Panc1 (cell line): ENCODE data around the gene CEP192. TPM values are rescaled to one million over a fixed set of nuclear protein-coding genes. Genes with fewer than 3 reads are reported as not detected.

Experiments
- ATAC-seq: fragments of 200-7000 bp; cut with Tn5 transposase; 2 replicates; pipeline ENCODE4 v1.9.1; 2020; ENCODE audit warnings: mild to moderate bottlenecking, moderate library complexity
- BruUV-seq: library from RNA; stranded (reverse); fragments of 400-500 nt; replicated peaks from 2 replicates; lab custom pipeline; 2021; lab: Mats Ljungman, UMichigan
- CTCF ChIA-PET: fragments of 300-600 bp; sonication (Branson Sonifier 250); formaldehyde crosslinking; loops from one replicate; lab custom pipeline; 2022; ENCODE audit warnings: antibody characterized with exemption; lab: Charles Lee
- POLR2A ChIA-PET: fragments of 300-600 bp; sonication (Branson Sonifier 250); formaldehyde crosslinking; loops from one replicate; lab custom pipeline; 2022; ENCODE audit warnings: antibody characterized with exemption; lab: Charles Lee
- DNase-seq: peaks from one replicate; pipeline ENCODE4 v3.0.0-alpha.2; 2010; ENCODE audit warnings: low read depth, low spot score
- H3K27ac ChIP-seq: 2 replicates; pipeline ENCODE4 v1.5.1; 2011; ENCODE audit warnings: mild to moderate bottlenecking, low read length, inconsistent platforms
- H3K27me3 ChIP-seq: fragments of 200-500 bp; sonication (Bioruptor generic); 2 replicates; pipeline ENCODE4 v1.6.0; 2014; ENCODE audit warnings: low read length, inconsistent platforms; ENCODE audit not compliant: control insufficient read depth, insufficient read depth
- H3K36me3 ChIP-seq: fragments of 200-500 bp; sonication (Bioruptor generic); 2 replicates; pipeline ENCODE4 v1.5.1; 2014; ENCODE audit warnings: inconsistent platforms, mild to moderate bottlenecking, low read length, moderate library complexity; ENCODE audit not compliant: control insufficient read depth, insufficient read depth
- H3K4me1 ChIP-seq: 2 replicates; pipeline ENCODE4 v1.5.1; 2011; ENCODE audit warnings: inconsistent platforms, mild to moderate bottlenecking, low read length, moderate library complexity; ENCODE audit not compliant: control insufficient read depth, insufficient read depth
- H3K4me3 ChIP-seq, 2 experiments: 2 replicates each; pipeline ENCODE4 v1.5.1; 2011 to 2012; ENCODE audit warnings: low read depth in 2 of 2, low read length in 2 of 2, mild to moderate bottlenecking in 2 of 2, inconsistent platforms in 1 of 2, moderate library complexity in 1 of 2
- H3K9me3 ChIP-seq: fragments of 200-500 bp; sonication (Bioruptor generic); 2 replicates; pipeline ENCODE4 v1.5.1; 2014; ENCODE audit warnings: low read depth, mild to moderate bottlenecking, inconsistent platforms, low read length, moderate library complexity; ENCODE audit not compliant: control insufficient read depth, insufficient read depth
- POLR2AphosphoS5 ChIP-seq: IDR thresholded peaks from 2 replicates; pipeline ENCODE4 v1.6.1; 2012; ENCODE audit warnings: mild to moderate bottlenecking, low read depth, low read length, moderate library complexity
- SIN3A ChIP-seq: IDR thresholded peaks from 2 replicates; pipeline ENCODE4 v1.6.1; 2012; ENCODE audit warnings: low read depth, mild to moderate bottlenecking, low read length, moderate library complexity, borderline replicate concordance; ENCODE audit not compliant: insufficient read depth
- TCF7L2 ChIP-seq: IDR thresholded peaks from 2 replicates; pipeline ENCODE4 v1.6.1; 2011; ENCODE audit warnings: mild to moderate bottlenecking, low read depth, low read length, inconsistent platforms
- in situ Hi-C: cut with HindIII; loops from 2 replicates; pipeline ENCODE4 v1.10.0; 2016; ENCODE audit warnings: low sequenced_read_pairs, low pct_unique_long_range_greater_than_20kb
- intact Hi-C: fragments of 100-400 bp; cut with micrococcal nuclease; formaldehyde crosslinking; loops from one replicate; pipeline ENCODE4 v1.10.0; 2022; ENCODE audit not compliant: unreplicated experiment
- total RNA-seq: library from RNA; stranded (reverse); gene quantifications from one replicate; pipeline ENCODE4 v1.2.1, GENCODE V29; 2021; ENCODE audit not compliant: unreplicated experiment
- TF ChIP-seq, protein P1 (sequence below): fragments of 450-650 bp; IDR thresholded peaks from 2 replicates; pipeline ENCODE4 v1.5.1; 2017; ENCODE audit warnings: mild to moderate bottlenecking
- TF ChIP-seq, protein P2 (sequence below), 2 experiments: IDR thresholded peaks; 2 replicates each; pipeline ENCODE4 v1.6.1; 2011 to 2012; ENCODE audit warnings: low read depth in 2 of 2, control low read depth in 1 of 2, low read length in 1 of 2, mild to moderate bottlenecking in 1 of 2, moderate library complexity in 1 of 2; ENCODE audit not compliant: insufficient read depth in 1 of 2

Gene CEP192
- total RNA-seq, 1 experiment from 2014 or later = 27.2 TPM

DNA sequence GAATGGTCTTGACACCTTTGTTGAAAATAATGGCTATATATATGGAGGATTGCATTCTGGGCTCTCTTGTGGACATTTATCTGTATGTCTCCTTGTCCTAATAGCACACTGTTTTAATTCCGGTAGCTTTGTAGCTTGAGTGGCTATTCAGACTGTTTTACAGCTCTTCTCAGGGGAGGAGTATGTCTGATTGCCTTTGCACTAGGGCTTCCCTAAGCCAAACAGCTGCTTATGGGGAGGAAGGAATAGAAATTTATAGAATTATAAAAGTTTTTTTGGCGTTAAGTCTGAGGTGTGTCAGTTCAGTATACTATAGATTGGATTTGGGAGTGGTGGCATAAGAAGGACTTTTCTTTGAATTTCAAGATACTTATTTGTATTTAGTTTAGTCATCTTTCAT, 30.8 kb upstream of the CEP192 start:
- no peaks in the 10 kb centered on the region for H3K27me3 ChIP-seq
- intact Hi-C loops (no loop called here), in situ Hi-C loops (no loop called here)
- H3K4me3 ChIP-seq = no peak overlapping the region
- no peaks in the 10 kb centered on the region for H3K9me3 ChIP-seq
- TF ChIP-seq, protein P1, sequence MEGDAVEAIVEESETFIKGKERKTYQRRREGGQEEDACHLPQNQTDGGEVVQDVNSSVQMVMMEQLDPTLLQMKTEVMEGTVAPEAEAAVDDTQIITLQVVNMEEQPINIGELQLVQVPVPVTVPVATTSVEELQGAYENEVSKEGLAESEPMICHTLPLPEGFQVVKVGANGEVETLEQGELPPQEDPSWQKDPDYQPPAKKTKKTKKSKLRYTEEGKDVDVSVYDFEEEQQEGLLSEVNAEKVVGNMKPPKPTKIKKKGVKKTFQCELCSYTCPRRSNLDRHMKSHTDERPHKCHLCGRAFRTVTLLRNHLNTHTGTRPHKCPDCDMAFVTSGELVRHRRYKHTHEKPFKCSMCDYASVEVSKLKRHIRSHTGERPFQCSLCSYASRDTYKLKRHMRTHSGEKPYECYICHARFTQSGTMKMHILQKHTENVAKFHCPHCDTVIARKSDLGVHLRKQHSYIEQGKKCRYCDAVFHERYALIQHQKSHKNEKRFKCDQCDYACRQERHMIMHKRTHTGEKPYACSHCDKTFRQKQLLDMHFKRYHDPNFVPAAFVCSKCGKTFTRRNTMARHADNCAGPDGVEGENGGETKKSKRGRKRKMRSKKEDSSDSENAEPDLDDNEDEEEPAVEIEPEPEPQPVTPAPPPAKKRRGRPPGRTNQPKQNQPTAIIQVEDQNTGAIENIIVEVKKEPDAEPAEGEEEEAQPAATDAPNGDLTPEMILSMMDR = no peak
- TF ChIP-seq, protein P2, sequence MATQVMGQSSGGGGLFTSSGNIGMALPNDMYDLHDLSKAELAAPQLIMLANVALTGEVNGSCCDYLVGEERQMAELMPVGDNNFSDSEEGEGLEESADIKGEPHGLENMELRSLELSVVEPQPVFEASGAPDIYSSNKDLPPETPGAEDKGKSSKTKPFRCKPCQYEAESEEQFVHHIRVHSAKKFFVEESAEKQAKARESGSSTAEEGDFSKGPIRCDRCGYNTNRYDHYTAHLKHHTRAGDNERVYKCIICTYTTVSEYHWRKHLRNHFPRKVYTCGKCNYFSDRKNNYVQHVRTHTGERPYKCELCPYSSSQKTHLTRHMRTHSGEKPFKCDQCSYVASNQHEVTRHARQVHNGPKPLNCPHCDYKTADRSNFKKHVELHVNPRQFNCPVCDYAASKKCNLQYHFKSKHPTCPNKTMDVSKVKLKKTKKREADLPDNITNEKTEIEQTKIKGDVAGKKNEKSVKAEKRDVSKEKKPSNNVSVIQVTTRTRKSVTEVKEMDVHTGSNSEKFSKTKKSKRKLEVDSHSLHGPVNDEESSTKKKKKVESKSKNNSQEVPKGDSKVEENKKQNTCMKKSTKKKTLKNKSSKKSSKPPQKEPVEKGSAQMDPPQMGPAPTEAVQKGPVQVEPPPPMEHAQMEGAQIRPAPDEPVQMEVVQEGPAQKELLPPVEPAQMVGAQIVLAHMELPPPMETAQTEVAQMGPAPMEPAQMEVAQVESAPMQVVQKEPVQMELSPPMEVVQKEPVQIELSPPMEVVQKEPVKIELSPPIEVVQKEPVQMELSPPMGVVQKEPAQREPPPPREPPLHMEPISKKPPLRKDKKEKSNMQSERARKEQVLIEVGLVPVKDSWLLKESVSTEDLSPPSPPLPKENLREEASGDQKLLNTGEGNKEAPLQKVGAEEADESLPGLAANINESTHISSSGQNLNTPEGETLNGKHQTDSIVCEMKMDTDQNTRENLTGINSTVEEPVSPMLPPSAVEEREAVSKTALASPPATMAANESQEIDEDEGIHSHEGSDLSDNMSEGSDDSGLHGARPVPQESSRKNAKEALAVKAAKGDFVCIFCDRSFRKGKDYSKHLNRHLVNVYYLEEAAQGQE (IDR thresholded peaks at IDR 0.05; ENCODE audit: insufficient read depth in 1 of 2, low read depth in 2 of 2, low read length in 1 of 2) = no peak
- TF ChIP-seq TCF7L2 (no peak), SIN3A (no peak), POLR2AphosphoS5 (no peak)
- no TSS peak for BruUV-seq
- DNase-seq (no peak), ATAC-seq (no peak)
- H3K4me1 ChIP-seq = no peaks in the 10 kb centered on the region
- H3K27ac ChIP-seq = no peak overlapping the region
- ChIA-PET POLR2A (no interaction called here), CTCF (no interaction called here)
- H3K36me3 ChIP-seq = peaks cover 12% of the 10 kb centered on the region; the same call in 1 of the 2 replicates

DNA sequence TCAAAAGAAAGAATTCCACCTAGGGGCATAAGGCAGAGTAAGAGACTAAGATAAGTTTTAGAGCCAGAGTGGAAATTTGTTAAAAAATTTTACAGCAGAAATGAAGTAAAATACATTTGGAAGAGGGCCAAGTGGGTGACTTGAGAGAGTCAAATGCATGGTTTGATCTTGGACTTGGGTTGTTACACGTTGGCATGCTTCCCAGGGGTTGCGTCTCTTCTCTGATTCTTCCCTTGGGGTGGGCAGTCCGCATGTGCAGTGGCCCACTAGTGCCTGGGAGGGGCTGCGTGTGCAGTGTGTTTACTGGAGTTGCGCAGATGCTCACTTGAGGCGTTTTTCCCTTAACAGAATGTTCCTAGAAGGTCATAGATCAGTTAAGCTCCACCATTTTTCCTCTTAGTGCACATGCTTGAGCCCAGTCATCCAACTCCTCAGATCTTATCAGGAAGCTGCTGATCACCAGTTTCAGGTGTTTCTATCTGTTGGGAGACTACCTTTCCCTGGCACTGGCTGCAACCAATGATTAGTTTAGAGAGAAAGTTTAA, 30.2 kb upstream of the CEP192 start:
- Histone ChIP-seq H3K36me3 (peaks cover 13% of the 10 kb centered on the region), H3K27me3 (no peaks in the 10 kb centered on the region), H3K4me3 (no peak overlapping the region), H3K27ac (no peak overlapping the region), H3K9me3 (no peaks in the 10 kb centered on the region), H3K4me1 (no peaks in the 10 kb centered on the region)
- in situ Hi-C loops (no loop called here), intact Hi-C loops (no loop called here)
- ChIA-PET POLR2A (no interaction called here), CTCF (no interaction called here)
- BruUV-seq = no TSS peak
- TF ChIP-seq POLR2AphosphoS5 = no peak
- TF ChIP-seq SIN3A = no peak
- TF ChIP-seq, protein P2 (IDR thresholded peaks at IDR 0.05; ENCODE audit: insufficient read depth in 1 of 2, low read depth in 2 of 2, low read length in 1 of 2) = no peak
- TF ChIP-seq, protein P1 = no peak
- TF ChIP-seq TCF7L2 = no peak
- ATAC-seq (no peak), DNase-seq (no peak)
